Fibroblast of villous mesenchyme (primary cell): ENCODE measurements around the gene NIPAL1. TPM values are rescaled to one million over a fixed set of nuclear protein-coding genes. Genes with fewer than 3 reads are reported as not detected.

Experiments used
- DNase-seq: peaks from one replicate; pipeline ENCODE4 v3.0.0-alpha.2; 2010; ENCODE audit warnings: low read depth
- H3K4me3 ChIP-seq: 2 replicates; pipeline ENCODE4 v1.5.1; 2011; ENCODE audit warnings: low read depth, mild to moderate bottlenecking, low read length
- total RNA-seq: library from RNA; depleted of rRNA; stranded (reverse); fragments of >200 nt; gene quantifications from 2 replicates; pipeline ENCODE4 v1.2.3, GENCODE V29; 2012
- TF ChIP-seq, protein P1 (sequence below): IDR thresholded peaks from 2 replicates; pipeline ENCODE4 v1.5.1; 2012; ENCODE audit warnings: low read depth, mild to moderate bottlenecking, low read length; ENCODE audit not compliant: insufficient read depth

Gene NIPAL1
- total RNA-seq, 1 donor: 4.3 TPM

- H3K4me3 ChIP-seq: no peak overlapping the region
- peak; percentile 69 for DNase-seq
- TF ChIP-seq, protein P1, sequence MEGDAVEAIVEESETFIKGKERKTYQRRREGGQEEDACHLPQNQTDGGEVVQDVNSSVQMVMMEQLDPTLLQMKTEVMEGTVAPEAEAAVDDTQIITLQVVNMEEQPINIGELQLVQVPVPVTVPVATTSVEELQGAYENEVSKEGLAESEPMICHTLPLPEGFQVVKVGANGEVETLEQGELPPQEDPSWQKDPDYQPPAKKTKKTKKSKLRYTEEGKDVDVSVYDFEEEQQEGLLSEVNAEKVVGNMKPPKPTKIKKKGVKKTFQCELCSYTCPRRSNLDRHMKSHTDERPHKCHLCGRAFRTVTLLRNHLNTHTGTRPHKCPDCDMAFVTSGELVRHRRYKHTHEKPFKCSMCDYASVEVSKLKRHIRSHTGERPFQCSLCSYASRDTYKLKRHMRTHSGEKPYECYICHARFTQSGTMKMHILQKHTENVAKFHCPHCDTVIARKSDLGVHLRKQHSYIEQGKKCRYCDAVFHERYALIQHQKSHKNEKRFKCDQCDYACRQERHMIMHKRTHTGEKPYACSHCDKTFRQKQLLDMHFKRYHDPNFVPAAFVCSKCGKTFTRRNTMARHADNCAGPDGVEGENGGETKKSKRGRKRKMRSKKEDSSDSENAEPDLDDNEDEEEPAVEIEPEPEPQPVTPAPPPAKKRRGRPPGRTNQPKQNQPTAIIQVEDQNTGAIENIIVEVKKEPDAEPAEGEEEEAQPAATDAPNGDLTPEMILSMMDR: no peak
Measured at GRCh38 chr4:48079972-48080391, 63.4 kb downstream of the NIPAL1 start.

DNA sequence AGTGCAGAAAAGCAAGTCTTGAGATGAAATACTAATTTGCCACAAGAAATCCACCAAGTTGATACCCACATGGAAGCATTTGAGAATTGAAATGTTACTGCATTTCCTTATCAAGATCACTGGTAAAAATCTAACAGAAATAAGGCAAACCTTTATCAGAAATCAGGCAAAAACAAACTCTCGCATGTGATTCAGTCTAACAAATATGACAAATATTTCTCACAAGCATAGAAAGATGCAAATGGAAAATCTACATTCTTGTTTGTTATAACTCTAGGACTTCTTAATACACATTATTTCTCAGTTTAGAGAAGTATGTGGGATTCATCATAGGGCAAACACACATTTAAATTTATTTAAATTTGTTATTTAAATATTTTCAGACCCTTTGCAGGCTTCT is 64.6 kb downstream of the NIPAL1 start:
- DNase-seq: no peak

DNA sequence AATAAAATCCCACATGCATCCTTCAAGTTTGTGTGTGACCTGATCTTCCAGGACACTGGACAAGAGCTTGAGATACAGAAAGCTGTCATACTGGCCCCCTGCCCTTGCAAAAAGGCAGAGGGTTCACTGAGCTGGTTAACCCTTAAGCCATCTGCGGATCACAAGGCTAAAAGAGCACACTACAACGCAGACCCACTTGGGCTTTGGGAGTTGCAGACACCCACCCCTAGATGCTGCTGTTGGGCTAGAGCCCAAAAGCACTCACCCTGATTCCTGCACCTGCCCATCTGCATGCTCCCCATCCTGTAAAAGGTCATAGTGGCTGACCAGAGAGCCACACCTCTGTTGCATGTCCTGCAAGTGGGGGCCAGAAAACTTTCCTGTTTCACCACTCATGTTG is 66.4 kb downstream of the NIPAL1 start:
- no peak overlapping the region for H3K4me3 ChIP-seq
- DNase-seq: no peak
- TF ChIP-seq, protein P1: no peak

More for the DNA sequence above, 64.6 kb downstream of the NIPAL1 start:
- TF ChIP-seq, protein P1: no peak
- H3K4me3 ChIP-seq: no peak overlapping the region

- DNase-seq: no peak
- TF ChIP-seq, protein P1: no peak
- H3K4me3 ChIP-seq: no peak overlapping the region
Measured at GRCh38 chr4:48085821-48086589, 69.4 kb downstream of the NIPAL1 start.

Other genes with a start within 250 kb of the NIPAL1 start
- gene CORIN, start 178.7 kb upstream of the NIPAL1 start, total RNA-seq: 3.2 and 5.6 TPM in 2 replicates
- gene NFXL1, start 102.2 kb upstream of the NIPAL1 start, total RNA-seq: 10.0 and 11.7 TPM in 2 replicates
- gene CNGA1, start 91 bp upstream of the NIPAL1 start, total RNA-seq: under 0.01 and 0.64 TPM in 2 replicates
- 0.64 and 0.86 TPM in 2 replicates for gene TXK, start 117.5 kb downstream of the NIPAL1 start, total RNA-seq